Uterus (tissue), 2 donors: ENCODE results near the gene TMED5.

Source experiments
- POLR2A ChIP-seq, 2 donors: fragments of 450-650 bp; IDR thresholded peaks; one replicate each; pipeline ENCODE4 v1.6.1; 2016; ENCODE audit warnings: antibody characterized with exemption in 2 of 2, mild to moderate bottlenecking in 1 of 2, moderate library complexity in 1 of 2
- TF ChIP-seq, protein P1 (sequence below), 4 experiments: fragments of 200-600 bp in 2 of 4; fragments of 450-650 bp in 2 of 4; sonication (generic) in 2 of 4; IDR thresholded peaks; one replicate each; pipeline ENCODE4 v1.5.1; 2016 to 2019; ENCODE audit warnings: antibody characterized with exemption in 4 of 4, mild to moderate bottlenecking in 2 of 4, moderate library complexity in 1 of 4

DNA sequence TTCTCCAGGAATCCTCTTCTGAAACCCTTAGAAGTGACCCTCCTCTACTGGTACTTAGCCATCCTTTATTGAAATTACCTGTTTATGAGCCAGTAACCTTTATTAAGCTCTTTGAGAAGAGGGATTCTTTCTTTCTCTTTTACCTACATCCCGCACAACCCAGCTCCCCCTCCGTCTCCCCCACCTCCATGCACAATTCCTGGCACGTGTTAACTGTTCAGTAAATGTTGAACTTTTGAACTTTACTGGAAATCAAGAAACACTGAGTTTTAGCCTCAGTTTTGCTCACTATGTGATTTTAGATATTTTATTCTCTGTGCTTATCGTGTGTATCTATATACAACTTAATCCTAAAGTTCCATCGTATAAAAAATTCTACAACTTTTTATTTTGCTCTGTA lies 1.8 kb downstream of the TMED5 start:
- TF ChIP-seq, protein P1, sequence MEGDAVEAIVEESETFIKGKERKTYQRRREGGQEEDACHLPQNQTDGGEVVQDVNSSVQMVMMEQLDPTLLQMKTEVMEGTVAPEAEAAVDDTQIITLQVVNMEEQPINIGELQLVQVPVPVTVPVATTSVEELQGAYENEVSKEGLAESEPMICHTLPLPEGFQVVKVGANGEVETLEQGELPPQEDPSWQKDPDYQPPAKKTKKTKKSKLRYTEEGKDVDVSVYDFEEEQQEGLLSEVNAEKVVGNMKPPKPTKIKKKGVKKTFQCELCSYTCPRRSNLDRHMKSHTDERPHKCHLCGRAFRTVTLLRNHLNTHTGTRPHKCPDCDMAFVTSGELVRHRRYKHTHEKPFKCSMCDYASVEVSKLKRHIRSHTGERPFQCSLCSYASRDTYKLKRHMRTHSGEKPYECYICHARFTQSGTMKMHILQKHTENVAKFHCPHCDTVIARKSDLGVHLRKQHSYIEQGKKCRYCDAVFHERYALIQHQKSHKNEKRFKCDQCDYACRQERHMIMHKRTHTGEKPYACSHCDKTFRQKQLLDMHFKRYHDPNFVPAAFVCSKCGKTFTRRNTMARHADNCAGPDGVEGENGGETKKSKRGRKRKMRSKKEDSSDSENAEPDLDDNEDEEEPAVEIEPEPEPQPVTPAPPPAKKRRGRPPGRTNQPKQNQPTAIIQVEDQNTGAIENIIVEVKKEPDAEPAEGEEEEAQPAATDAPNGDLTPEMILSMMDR (IDR thresholded peaks at IDR 0.05), result no peak
- TF ChIP-seq POLR2A (IDR thresholded peaks at IDR 0.05), result no peak
